Astrocyte of the hippocampus (primary cell): ENCODE results near the gene KPNB1.

ENCODE experiments used
- DNase-seq: peaks from one replicate; pipeline ENCODE4 v3.0.0; 2011; ENCODE audit warnings: low read depth, low spot score

KPNB1 gene

DNA sequence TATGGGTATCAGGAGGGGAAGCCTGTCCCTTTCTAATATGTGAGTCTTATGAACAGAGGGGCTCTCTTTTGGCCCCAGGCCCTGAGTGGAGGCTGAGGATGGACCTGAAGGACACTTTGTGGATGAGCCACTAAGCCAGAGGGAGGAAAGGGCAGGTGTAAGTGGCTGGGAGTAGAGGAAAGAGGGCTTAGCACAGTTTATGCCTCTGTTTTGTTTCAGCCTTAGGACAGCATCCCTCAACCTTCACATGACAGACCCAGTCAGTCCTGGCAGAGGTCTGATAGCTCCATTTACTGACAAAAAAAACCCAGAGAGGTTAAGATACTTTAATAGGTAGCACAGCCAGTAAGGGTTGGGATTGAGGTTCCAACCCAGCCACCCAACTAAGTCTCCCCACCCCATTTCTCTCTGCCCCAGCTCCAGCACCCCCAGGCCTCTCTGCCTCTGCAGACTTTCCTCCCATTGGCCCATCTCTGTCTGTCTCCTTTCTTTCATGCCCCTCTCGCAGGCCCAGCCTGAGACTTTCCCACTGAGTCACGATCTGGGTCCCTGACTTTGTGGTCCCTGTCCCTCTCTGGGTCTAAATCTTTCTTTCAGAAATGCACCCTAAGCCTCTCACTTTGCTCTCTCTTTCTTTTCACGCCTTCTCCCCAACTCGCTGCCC, 78.6 kb downstream of the KPNB1 start:
- no peak for DNase-seq

DNA sequence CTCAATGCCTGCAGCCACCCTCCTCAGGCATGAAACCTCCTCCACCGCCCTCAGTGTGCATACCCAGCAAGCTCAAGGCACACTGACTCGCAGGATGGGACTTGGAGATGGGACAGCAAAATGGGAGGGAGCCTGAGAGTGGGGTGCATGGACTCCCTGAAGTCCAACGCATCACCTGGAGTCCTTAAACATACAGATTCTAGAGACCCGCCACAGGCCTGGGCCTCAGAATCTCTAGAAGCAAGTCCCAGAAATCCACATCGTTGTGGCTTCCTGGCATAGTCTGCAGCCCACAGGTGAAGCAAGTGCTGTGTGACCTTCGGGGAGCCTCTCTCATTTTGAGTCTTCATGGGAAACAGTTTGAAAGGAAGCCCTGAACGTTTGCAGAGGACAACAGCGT, 79.8 kb downstream of the KPNB1 start:
- DNase-seq, result no peak

DNA sequence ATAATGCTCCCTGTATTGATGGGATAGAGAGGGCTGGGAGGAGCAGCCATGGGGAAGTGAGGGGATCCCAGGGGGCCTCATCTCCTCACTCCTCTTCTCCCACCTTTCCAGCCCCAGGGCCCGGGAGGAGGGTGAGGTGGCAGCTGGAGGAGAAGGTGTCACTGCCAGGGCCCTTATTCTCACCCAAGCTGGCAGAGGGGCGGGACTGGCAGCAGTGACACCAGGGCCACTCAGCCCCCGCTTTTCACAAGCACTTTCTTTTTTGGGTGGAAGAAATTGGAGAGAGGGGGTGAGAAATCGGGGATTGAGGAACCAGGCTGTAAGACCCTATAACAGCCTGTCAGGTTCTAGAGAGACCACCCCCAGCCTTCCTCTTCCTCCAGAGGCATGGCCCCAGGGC, 81.0 kb downstream of the KPNB1 start:
- DNase-seq, result no peak

DNA sequence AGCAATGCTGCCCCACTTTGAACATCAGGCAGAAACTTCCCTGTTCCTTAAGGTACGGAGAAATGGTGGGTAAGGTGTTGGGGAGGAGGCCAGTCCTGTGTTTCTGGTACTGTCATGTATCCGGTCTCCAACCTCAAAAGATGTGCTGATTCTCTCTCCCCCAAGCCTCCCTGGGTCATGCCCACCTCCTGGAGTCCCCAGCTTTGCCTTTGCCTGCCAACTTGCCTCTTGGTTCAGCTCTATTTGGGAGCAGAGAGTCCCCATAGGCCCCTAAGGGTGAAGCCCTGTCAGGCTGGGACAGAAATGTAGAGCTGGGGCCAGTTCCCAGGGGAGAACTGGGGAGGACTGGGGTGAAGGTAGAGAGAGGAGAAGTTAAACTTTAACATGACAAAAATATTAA, 81.7 kb downstream of the KPNB1 start:
- no peak for DNase-seq

DNA sequence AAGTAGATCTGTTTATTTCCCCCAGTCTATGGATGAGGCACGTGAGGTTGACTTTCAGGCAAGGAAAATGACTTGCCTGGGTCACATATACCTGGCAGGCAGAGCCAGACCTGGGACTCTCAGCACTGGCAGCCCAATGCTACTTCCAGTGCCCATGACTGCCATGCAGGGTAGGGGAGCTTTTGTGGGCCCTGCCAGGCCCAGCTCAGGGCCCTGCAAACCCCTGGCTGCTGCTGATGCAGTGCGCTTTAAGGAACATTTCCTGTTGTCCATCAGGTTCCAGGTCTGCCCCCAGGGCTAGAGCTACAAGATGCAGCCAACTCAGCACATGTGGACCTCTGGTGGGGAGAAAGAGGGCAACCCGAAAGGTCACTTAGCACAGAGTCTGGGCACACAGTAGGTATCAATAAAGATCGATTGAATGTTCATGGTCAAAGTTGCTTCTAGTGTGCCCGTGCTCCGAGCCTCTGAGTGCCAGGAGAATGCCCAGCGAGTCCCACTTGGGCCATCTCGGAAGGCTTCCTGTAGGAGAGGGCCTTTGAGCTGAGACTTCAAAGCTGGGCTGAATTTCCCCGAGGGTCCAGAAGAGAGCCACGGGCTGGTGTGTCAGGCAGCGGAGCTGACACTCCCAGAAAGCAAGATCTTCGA, 82.8 kb downstream of the KPNB1 start:
- no peak for DNase-seq

DNA sequence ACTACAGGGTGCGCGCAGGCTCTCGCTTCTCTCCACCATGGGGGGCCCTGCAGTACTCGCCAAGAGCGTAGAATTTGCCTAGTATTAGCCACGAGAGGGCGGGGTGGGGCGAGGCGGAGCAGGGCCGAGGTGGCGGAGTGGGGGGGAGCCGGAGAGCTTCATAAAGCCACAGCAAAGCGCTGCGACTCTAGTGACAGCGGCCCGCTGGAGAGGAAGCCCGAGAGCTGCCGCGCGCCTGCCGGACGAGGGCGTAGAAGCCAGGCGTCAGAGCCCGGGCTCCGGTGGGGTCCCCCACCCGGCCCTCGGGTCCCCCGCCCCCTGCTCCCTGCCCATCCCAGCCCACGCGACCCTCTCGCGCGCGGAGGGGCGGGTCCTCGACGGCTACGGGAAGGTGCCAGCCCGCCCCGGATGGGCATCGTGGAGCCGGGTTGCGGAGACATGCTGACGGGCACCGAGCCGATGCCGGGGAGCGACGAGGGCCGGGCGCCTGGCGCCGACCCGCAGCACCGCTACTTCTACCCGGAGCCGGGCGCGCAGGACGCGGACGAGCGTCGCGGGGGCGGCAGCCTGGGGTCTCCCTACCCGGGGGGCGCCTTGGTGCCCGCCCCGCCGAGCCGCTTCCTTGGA, 83.4 kb downstream of the KPNB1 start, which contains the start of gene TBX21:
TSS of gene TBX21 (plus strand) at position 190 of the 627 bp plus-strand sequence. CDS start at position 409, 219 bp downstream.
- DNase-seq, result peak; percentile 59

DNA sequence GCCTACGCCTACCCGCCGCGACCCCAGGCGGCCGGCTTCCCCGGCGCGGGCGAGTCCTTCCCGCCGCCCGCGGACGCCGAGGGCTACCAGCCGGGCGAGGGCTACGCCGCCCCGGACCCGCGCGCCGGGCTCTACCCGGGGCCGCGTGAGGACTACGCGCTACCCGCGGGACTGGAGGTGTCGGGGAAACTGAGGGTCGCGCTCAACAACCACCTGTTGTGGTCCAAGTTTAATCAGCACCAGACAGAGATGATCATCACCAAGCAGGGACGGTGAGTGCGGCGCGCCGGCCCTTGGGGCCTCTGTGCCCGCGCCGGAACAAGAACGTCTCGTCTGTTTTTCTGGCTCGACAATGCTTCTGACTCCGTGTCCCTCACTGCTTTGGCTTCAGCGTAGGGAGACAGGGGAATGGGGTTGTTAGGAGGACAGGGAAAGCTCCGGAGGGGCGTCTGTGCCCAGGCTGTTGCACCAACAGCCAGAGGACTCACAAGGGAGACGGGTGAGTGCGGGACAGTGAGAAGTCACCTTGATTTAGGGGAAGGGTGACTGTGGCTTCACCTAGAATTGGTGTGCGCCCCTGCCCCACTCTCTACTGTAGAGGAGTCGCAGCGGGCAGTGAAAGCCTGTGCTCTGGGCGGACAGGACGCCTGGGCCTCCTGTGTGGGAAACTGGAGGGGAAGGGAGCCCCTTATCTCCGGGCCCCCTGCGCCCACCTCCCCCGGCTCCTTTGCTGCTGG, 84.1 kb downstream of the KPNB1 start:
- peak; percentile 23 for DNase-seq

DNA sequence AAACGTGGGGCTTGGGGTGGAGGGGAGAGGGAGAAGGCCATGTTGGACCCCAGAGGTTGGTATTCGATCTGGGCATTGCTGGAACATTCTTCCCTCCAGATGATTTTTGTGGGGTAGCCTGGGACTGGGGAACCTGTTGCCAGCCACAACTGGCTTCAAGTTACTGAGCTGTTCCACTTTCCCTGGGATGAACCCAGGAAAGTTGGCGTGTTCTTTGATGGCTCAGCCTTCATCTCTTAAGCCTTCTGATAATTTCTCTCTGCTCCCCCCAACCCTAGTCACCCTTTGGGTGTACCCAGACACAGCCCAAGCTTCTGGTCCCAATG, 85.4 kb downstream of the KPNB1 start:
- no peak for DNase-seq
